Keratinocyte (primary cell): Measurements from ENCODE around the gene PIGQ. TPM values are rescaled to one million over a fixed set of nuclear protein-coding genes. Genes with fewer than 3 reads are reported as not detected.

Source experiments
- DNase-seq: peaks from one replicate; pipeline ENCODE4 v3.0.0-alpha.2; 2011; ENCODE audit warnings: low read depth, missing footprints, low spot score
- FAIRE-seq: peaks from 2 replicates; lab custom pipeline; 2011; peaks lifted over from hg19 to GRCh38; lab: Jason Lieb, UNC
- H2AFZ ChIP-seq: 2 replicates; pipeline ENCODE4 v1.6.0; 2012; ENCODE audit warnings: low read length, control low read depth, inconsistent platforms; ENCODE audit not compliant: control insufficient read depth
- H3K27ac ChIP-seq: 2 replicates; pipeline ENCODE4 v1.5.1; 2011; ENCODE audit warnings: low read length; ENCODE audit not compliant: control insufficient read depth, insufficient read depth
- H3K27me3 ChIP-seq: 3 replicates; pipeline ENCODE4 v1.6.0; 2011; ENCODE audit warnings: low read length; ENCODE audit not compliant: control insufficient read depth, insufficient read depth; ENCODE audit errors: extremely low read depth
- H3K36me3 ChIP-seq, 2 experiments: 2 replicates in 1 of 2; 3 replicates in 1 of 2; pipeline ENCODE4 v1.5.1; 2011; ENCODE audit warnings: low read length in 2 of 2, mild to moderate bottlenecking in 1 of 2; ENCODE audit not compliant: control insufficient read depth in 2 of 2, insufficient read depth in 2 of 2; ENCODE audit errors: extremely low read depth in 1 of 2
- H3K4me1 ChIP-seq: 3 replicates; pipeline ENCODE4 v1.5.1; 2011; ENCODE audit warnings: low read length; ENCODE audit not compliant: control insufficient read depth, insufficient read depth; ENCODE audit errors: extremely low read depth
- H3K4me2 ChIP-seq: 3 replicates; pipeline ENCODE4 v1.6.0; 2011; ENCODE audit warnings: low read depth, low read length; ENCODE audit not compliant: control insufficient read depth, insufficient read depth; ENCODE audit errors: extremely low read depth
- H3K4me3 ChIP-seq, 3 experiments: fragments of 200-600 bp in 1 of 3; sonication (generic) in 1 of 3; 2 replicates in 2 of 3; 3 replicates in 1 of 3; pipeline ENCODE4 v1.5.1; 2011 to 2016; ENCODE audit warnings: low read length in 3 of 3, mild to moderate bottlenecking in 3 of 3, control low read depth in 2 of 3, inconsistent platforms in 1 of 3, low read depth in 1 of 3, mixed read lengths in 1 of 3, mixed run types in 1 of 3, moderate library complexity in 1 of 3; ENCODE audit not compliant: control insufficient read depth in 2 of 3, insufficient read depth in 2 of 3; ENCODE audit errors: extremely low read depth in 1 of 3
- H3K79me2 ChIP-seq: 2 replicates; pipeline ENCODE4 v1.6.0; 2012; ENCODE audit warnings: low read length; ENCODE audit not compliant: control insufficient read depth, insufficient read depth
- H3K9ac ChIP-seq: 3 replicates; pipeline ENCODE4 v1.6.0; 2011; ENCODE audit warnings: low read length; ENCODE audit not compliant: control insufficient read depth, insufficient read depth; ENCODE audit errors: extremely low read depth
- H3K9me1 ChIP-seq: 3 replicates; pipeline ENCODE4 v1.6.0; 2011; ENCODE audit warnings: low read length; ENCODE audit not compliant: control insufficient read depth, insufficient read depth; ENCODE audit errors: extremely low read depth
- H3K9me3 ChIP-seq: 2 replicates; pipeline ENCODE4 v1.5.1; 2012; ENCODE audit warnings: low read depth, low read length; ENCODE audit not compliant: control insufficient read depth
- H4K20me1 ChIP-seq: 3 replicates; pipeline ENCODE4 v1.6.0; 2011; ENCODE audit warnings: low read length; ENCODE audit not compliant: control insufficient read depth, insufficient read depth; ENCODE audit errors: extremely low read depth
- EZH2 ChIP-seq: IDR thresholded peaks from one replicate; pipeline ENCODE4 v1.6.1; 2012; ENCODE audit warnings: inconsistent platforms, mild to moderate bottlenecking, low read length, moderate library complexity
- dilution Hi-C: fragments of 300-500 bp; cut with MboI; formaldehyde crosslinking; loops from one replicate; pipeline ENCODE4 v1.7.0; 2020; ENCODE audit warnings: low sequenced_read_pairs; ENCODE audit not compliant: extremely low pct_ligation_motif_present
- polyA plus RNA-seq, 5 experiments: library from polyadenylated mRNA; depleted of rRNA in 3 of 5; stranded (reverse) in 3 of 5; stranded (forward) in 1 of 5; unstranded in 1 of 5; fragments of >200 nt; gene quantifications; 1 replicate in 1 of 5; 2 replicates in 3 of 5; 3 replicates in 1 of 5; pipeline versions ENCODE4 v1.2.1 to v1.2.3, GENCODE V29; 2011 to 2012; ENCODE audit warnings: missing spikeins in 2 of 5, low read depth in 1 of 5, low replicate concordance in 1 of 5
- TF ChIP-seq, protein P1 (sequence below), 3 experiments: IDR thresholded peaks in 1 of 3; conservative IDR thresholded peaks in 1 of 3; optimal IDR thresholded peaks in 1 of 3; 2 replicates in 2 of 3; 3 replicates in 1 of 3; pipeline versions ENCODE3 to v1.5.1; 2011; ENCODE audit warnings: low read length in 3 of 3, mild to moderate bottlenecking in 3 of 3, moderate library complexity in 2 of 3, control low read depth in 1 of 3, inconsistent platforms in 1 of 3; ENCODE audit not compliant: insufficient read depth in 2 of 3; ENCODE audit errors: extremely low read depth in 1 of 3

PIGQ gene
- polyA plus RNA-seq, 1 donor (not counting 4 experiments of a cell fraction or from before 2014, with no cell fraction given), result 11.2 TPM

DNA sequence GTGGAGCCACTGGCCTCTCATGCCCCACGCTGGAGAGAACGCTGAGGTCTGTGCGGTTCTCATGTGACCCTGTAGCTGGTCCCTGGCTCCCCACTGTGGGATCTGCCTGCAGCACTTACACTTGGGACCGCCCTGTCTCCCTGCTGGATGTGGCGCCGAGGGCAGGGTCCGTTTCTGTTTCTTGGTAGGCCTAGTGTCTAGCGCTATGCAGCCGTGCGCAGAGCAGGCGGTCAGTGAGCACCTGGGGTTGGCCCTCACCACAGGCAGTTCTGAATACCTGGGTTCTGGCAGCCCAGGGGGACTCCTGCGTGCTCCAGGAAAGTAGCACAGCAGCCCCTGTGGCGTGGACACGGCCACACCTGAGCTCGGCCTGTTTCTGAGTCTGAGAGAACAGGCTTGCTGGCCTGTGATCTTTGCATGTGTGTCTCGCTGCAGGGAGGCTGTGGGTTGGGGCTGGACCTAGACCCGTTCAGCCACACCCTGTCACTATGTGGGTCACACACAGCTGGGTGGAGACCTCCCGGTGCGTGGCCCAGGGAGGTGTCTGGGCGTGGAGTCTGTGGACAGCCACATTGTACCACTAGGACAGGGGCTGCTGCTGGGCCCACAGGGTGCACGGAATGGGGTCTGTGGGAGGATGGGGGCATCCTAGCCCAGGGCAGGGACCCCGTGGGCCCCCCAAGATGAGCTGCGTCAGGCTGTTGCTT is 39.5 kb upstream of the PIGQ start:
- Histone ChIP-seq H2AFZ (no peak overlapping the region), H3K36me3 (peaks cover 0 to 8% of the 10 kb centered on the region in 2 experiments), H4K20me1 (peaks cover 40% of the 10 kb centered on the region), H3K4me2 (no peak overlapping the region), H3K4me1 (peaks cover 28% of the 10 kb centered on the region), H3K9me3 (no peaks in the 10 kb centered on the region), H3K27ac (no peak overlapping the region), H3K4me3 (no peak overlapping the region), H3K9me1 (peaks cover 3% of the 10 kb centered on the region), H3K9ac (no peak overlapping the region), H3K27me3 (no peaks in the 10 kb centered on the region), H3K79me2 (peaks cover 83% of the 10 kb centered on the region)
- TF ChIP-seq, protein P1, sequence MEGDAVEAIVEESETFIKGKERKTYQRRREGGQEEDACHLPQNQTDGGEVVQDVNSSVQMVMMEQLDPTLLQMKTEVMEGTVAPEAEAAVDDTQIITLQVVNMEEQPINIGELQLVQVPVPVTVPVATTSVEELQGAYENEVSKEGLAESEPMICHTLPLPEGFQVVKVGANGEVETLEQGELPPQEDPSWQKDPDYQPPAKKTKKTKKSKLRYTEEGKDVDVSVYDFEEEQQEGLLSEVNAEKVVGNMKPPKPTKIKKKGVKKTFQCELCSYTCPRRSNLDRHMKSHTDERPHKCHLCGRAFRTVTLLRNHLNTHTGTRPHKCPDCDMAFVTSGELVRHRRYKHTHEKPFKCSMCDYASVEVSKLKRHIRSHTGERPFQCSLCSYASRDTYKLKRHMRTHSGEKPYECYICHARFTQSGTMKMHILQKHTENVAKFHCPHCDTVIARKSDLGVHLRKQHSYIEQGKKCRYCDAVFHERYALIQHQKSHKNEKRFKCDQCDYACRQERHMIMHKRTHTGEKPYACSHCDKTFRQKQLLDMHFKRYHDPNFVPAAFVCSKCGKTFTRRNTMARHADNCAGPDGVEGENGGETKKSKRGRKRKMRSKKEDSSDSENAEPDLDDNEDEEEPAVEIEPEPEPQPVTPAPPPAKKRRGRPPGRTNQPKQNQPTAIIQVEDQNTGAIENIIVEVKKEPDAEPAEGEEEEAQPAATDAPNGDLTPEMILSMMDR (optimal IDR thresholded peaks at IDR 0.05 in 1 of 3, IDR thresholded peaks at IDR 0.05 in 1 of 3, conservative IDR thresholded peaks at IDR 0.05 in 1 of 3; ENCODE audit: extremely low read depth in 1 of 3, insufficient read depth in 2 of 3, low read length in 3 of 3), result no peak
- no peak for TF ChIP-seq EZH2
- DNase-seq, result no peak
- dilution Hi-C loops, result no loop called here
- FAIRE-seq, result no peak

DNA sequence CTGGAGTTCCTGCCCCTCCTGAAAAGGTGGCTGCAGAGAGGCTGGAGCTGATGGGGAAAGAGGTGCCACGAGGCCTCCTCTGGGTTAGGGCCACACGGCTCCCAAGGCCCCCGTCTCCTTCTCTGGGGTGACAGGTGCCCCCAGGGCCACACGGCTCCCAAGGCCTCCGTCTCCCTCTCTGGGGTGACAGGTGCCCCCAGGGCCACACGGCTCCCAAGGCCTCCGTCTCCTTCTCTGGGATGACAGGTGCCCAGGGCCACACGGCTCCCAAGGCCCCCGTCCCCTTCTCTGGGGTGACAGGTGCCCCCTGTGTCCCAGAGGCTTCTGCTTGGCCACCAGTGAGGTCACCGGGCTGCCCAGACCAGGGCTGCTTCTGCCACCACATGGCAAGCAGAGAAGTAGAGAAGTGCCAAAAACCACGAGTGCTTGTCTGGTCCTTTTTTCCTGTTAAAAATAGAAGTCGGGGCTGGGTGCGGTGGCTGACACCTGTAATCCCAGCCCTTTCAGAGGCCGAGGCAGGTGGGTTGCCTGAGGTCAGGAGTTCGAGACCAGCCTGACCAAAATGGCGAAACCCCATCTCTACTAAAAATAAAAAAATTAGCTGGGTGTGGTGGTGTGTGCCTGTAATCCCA is 38.2 kb upstream of the PIGQ start:
- no peak overlapping the region for H2AFZ ChIP-seq
- no peak overlapping the region for H3K4me3 ChIP-seq
- peaks cover 4% of the 10 kb centered on the region for H3K9me1 ChIP-seq
- H3K9me3 ChIP-seq, result no peaks in the 10 kb centered on the region
- H4K20me1 ChIP-seq, result peaks cover 45% of the 10 kb centered on the region
- H3K4me2 ChIP-seq, result no peak overlapping the region
- no peak overlapping the region for H3K9ac ChIP-seq
- dilution Hi-C loops, result no loop called here
- TF ChIP-seq EZH2, result no peak
- TF ChIP-seq, protein P1 (optimal IDR thresholded peaks at IDR 0.05 in 1 of 3, IDR thresholded peaks at IDR 0.05 in 1 of 3, conservative IDR thresholded peaks at IDR 0.05 in 1 of 3; ENCODE audit: extremely low read depth in 1 of 3, insufficient read depth in 2 of 3, low read length in 3 of 3), result no peak
- DNase-seq (no peak), FAIRE-seq (no peak)
- no peaks in the 10 kb centered on the region for H3K27me3 ChIP-seq
- H3K36me3 ChIP-seq, result peaks cover 3 to 9% of the 10 kb centered on the region in 2 experiments
- peaks cover 86% of the 10 kb centered on the region for H3K79me2 ChIP-seq
- H3K4me1 ChIP-seq, result peaks cover 21% of the 10 kb centered on the region
- no peak overlapping the region for H3K27ac ChIP-seq
